RPMI7951 (cell line): ENCODE measurements around the gene STAT2. TPM values are rescaled to one million over a fixed set of nuclear protein-coding genes. Genes with fewer than 3 reads are reported as not detected.
"Not testable (repeated sequence)": the region's sequence is repeated elsewhere in the genome, so short reads cannot be mapped to it uniquely, and the experiment has no call there.

Experiments
- DNase-seq: peaks from one replicate; pipeline ENCODE4 v3.0.0-alpha.2; 2012; ENCODE audit warnings: low read depth
- total RNA-seq: library from RNA; depleted of rRNA; stranded (reverse); fragments of >200 nt; shearing (Covaris generic); gene quantifications from 2 replicates; pipeline ENCODE4 v1.2.3, GENCODE V29; 2014; rRNA removed

Gene STAT2
- total RNA-seq, result 56.0 and 65.0 TPM in 2 replicates

DNA sequence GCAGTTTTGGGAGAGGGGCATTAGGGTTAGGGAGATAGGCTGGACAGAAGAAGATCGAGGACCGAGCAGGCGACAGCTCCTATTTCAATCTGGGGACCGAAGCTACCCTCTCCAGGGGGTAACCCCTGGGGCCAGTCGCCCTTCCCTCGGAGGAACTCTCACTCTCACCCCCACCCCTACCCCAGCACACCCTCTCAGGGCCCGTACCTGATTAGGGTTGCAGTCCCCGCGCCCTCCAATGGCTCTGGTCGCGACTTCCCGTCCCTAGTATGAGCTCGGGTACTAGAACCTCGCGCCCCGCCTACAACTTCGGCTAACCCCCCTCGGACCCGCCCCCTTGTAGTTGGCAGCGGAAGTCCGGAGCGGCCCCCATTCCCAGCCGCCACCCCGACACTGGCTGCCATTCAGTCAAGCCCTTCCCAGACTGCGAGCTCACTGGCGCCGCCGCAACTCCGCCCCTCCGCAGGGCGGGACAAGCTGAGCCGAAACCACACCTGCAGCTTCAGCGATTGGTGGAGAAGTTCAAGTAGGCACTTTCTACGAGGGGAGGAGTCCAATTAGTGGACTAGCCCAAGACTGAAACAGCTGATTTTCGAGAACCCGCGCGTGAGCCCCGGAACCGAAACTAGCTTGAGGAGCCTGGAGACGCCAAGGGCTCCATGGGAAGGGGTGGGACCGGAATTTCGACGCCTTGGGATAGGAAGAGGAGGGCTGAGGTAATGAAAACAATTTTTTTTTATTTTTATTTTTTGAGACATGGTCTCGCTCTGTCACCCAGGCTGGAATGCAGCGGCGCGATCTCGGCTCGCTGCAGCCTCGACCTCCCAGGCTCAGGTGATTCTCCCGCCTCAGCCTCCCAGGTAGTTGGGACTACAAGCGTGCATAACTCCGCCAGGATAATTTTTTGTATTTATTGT, at the start of gene STAT2:
Gene STAT2 (minus strand): TSS at position 257 of the 917 bp plus-strand sequence. CDS start 3,536 bp downstream, outside the sequence.
- DNase-seq, result peak; percentile 99

DNA sequence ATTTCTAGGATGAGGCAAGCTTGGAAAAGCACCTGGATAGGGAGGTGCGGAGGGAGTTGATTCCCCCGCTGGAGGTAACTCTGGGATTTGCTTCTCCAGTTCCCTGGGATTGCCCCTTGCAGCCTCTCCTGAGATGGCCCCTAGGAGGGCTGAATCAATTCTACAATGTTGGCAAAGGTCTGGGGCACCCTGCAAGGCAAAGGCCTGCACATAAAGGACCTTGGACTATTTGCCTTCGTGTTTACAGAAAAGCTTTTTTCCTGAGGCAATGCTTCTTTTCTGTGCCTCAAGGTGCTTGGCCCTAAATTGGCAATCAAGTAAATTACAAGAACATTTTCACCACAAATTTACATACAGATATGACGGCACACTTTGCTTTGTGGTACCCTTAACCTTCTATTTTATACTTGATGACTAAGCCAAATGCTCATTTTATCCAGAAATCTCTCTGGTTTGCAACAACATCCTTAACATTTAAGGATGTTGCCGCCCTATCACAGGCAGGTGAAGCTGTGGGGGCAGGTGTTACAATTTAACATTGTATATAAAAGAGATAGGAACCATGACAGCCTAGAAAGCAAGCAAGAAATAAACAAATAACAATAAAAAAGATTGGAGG, 49.0 kb upstream of the STAT2 start:
- DNase-seq, result no peak

DNA sequence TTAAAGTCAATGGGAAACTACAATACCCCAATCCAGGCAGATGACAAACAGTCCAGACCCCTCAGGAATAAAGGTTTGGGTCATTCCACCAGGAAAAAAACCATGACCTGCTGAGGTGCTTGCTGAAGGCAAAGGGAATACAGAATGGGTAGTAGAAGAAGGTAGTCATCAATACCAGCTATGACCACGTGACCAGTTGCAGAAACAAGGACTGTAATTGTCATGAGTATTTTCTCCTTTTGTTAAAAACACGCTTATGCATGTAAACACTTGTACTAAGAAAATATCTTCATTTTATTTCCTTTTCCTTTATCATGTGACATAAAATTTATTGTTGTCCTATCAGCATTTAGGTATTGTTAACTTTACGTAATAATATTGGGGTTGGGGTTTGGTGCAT, 44.3 kb upstream of the STAT2 start:
- DNase-seq, result not testable (repeated sequence)

DNA sequence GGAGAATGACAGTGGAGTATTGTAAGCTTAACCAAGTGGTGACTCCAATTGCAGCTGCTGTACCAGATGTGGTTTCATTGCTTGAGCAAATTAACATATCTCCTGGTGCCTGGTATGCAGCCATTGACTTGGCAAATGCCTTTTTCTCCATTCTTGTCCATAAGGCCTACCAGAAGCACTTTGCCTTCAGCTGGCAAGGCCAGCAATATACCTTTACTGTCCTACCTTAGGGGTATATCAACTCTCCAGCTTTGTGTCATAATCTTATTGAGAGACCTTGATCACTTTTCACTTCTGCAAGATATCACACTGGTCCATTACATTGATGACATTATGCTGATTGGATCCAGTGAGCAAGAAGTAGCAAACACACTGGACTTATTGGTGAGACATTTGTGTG, 41.7 kb upstream of the STAT2 start:
- not testable (repeated sequence) for DNase-seq

DNA sequence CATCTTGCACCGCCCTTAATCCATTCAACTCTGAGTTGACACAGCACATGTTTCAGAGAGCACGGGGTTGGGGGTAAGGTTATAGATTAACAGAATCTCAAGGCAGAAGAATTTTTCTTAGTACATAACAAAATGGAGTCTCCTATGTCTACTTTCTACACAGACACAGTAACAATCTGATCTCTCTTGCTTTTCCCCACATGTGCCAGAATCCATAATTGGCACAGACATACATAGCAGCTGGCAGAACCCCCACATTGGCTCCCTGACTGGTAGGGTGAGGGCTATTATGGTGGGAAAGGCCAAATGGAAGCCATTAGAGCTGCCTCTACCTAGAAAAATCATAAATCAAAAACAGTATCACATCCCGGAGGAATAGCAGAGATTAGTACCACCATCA, 41.2 kb upstream of the STAT2 start:
- not testable (repeated sequence) for DNase-seq

DNA sequence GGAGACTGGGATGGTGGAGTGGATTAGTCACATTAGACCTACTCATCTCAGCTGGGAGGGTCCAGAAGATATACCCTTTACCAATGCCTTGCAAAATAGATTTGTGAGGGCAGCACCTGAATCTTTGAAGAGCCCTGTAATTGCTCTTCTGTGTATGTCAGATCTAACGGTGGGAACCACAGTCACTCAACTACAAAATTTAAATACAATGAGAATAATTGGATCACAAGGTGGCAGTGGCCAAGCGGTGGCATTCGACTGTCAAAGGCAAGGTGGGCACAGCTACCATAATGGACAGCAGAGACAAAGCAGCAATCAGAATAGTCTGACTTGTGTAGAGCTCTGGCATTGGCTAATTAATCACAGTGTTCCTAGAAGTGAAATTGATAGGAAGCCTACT, 39.6 kb upstream of the STAT2 start:
- DNase-seq, result not testable (repeated sequence)

DNA sequence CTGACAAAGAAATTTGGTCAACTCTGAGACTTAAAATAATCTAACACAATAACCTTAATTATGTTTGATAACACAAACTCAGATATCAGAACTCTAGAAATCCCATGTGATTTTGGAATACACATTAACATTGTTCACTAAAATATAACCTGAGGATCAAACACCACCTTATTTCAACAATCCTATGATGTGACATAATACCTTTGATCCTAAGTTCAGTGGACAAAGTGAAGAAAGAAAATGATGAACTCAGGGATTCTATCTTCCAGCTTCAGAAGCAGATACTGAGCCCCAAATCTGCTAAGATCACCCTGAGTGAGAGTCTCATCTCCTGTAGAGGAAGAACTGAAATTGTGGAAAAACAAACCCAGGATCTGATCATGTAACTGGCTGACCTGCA, 38.4 kb upstream of the STAT2 start:
- no peak for DNase-seq

DNA sequence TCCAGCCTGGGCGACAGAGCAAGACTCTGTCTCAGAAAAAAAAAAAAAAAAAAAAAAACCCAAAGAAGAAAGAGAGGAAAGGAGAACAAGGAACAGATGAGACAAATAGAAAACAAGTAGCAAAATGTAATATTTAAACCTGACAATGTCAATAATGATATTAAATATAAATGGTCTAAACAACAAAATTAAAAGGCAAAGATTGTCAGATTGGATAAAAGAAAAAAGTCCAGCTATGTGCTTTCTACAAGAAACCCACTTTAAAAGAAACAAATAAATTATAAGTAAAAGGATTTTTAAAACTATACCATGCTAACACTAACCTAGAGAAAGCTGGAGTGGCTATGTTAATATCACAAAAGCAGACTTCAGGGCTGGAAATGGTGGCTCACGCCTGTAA, 32.4 kb upstream of the STAT2 start:
- DNase-seq, result no peak

DNA sequence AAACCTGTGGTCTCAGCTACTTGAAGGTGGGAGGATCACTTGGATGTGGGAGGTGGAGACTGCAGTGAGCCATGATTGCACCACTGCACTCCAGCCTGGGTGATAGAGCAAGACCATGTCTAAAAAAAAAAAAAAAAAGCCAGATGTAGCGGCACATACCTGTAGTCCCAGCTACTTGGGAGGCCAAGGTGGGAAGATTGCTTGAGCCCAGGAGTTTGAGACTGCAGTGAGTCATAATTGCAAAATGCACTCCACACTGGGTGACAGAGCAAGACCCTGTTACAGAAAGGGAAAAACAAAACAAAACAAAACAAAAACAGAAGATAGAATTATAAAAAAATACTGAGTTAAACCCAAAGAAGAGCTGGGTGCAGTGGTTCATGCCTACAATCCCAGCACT, 31.8 kb upstream of the STAT2 start:
- no peak for DNase-seq

DNA sequence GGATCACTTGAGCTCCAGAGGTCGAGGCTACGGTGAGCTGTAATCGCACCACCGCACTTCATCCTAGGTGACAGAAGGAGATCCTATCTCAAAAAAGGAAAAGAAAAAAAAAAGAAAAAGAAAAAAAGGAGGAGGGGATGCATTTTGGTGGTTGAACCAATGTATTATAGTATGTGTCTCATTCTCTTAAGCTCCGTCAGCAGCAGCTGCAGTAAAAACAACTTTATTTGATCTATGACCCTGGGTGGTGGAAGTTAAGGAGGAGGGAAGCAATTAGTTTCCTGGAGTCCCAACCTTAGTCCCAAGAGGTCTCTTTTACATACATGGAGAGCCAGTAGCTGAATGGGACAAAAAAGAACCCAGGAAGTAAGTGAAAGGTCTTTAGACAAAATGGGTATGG, 29.5 kb upstream of the STAT2 start:
- DNase-seq, result no peak

DNA sequence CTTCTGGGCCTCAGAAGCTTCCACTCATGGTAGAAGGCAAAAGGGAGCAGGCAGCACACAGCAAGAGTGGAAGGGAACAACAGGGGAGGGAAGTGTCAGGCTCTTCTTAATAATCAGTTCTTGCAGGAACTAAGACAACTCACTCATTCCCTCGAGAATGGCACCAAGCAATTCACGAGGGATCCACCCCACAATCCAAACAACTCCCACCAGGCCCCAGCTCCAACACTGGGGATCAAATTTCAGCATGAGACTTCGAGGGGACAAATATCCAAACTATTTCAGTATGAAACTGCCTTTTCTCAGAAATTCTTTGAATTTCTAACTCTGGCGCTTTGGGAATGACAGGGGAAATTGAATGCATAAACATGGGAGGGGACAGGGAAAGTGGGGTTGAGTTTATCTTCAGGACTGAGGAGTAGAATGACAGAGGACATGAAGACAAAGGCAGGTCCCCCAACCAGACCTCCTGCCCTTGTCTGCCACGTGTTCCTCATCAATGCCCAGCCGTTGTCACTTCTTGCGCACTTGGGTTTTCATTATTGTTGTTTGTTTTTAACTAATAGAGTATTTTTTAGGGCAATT, 27.3 kb upstream of the STAT2 start:
- DNase-seq, result no peak

DNA sequence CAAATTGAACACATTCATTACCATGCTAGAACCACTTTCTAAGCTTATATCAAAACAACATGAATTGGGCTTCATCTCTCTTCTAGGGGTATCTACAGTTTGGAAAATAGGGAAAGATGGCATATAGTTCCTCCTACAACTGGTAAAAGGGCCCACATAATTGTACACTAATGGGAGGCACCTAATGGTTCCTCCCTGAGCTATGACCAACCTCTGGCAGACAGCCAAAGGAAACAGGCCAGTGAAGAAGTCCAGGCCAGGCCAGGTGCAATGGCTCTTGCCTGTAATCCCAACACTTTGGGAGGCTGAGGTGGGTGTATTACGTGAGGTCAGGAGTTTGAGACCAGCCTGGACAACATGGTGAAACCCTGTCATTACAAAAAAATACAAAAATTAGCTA, 26.0 kb upstream of the STAT2 start:
- no peak for DNase-seq

DNA sequence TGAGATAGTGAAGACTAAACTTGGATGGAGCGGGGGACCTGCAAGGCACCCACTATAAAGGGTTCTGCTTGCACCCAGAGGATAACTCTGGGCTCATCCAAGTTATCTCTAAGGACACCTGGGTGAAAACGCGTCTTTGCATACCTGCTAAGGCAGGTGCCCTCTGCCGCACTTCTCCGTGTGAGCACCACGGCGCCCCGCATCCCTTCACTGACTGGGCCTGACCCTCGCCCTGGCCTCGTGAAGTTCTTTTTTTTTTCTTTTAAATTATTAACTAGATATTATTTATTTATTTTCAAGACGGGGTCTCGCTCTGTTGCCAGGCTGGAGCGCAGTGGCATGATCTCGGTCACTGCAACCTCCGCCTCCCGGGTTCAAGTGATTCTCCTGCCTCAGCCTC, 22.7 kb upstream of the STAT2 start:
- DNase-seq, result no peak

DNA sequence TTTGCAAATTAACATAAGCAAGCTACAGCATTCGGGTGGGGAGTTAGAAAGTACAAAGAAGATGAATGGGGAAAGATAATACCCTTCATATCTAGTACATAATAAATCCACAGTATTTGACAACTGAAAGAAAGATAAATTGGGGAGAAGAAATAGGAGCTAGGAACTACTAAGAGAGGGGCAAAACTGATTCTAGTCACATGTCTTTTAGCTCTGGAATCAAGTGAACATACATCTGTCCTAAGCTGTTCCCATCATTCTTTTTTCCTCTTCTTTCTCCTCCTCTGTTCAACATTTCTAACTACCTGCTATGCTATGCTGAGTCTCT, 18.0 kb upstream of the STAT2 start:
- no peak for DNase-seq

DNA sequence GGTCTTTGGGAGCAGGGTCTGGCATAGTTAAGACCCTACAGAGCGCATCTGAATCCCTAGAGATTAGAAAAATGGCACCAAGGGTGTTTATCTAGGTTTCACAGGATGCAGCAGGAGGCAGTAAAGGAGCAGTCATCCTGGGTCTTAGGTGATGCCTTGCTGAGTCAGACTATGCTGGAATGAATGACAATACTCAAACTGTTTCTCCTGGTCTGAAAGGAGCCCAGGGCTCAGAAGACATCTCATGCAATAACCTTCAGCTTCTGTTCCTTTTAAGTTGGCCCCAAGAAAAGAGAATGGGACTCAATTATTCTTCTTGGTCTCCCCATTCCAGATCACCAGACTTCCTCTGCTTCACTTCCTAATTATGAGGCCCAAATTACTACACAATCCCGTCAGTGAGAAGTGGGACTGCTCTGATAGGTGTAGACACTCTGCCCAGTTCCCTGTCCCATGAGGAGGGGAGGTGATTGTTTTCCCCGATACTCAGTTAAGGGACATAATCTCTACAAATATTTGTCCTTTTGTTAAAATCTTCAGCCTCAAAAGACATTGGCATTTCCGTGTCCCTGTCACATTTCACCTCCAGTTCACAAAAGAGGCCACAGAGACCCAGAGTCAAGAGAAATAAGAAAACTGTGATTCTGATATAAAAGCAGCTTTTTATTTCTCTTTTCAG, 17.5 kb upstream of the STAT2 start:
- peak; percentile 19 for DNase-seq

DNA sequence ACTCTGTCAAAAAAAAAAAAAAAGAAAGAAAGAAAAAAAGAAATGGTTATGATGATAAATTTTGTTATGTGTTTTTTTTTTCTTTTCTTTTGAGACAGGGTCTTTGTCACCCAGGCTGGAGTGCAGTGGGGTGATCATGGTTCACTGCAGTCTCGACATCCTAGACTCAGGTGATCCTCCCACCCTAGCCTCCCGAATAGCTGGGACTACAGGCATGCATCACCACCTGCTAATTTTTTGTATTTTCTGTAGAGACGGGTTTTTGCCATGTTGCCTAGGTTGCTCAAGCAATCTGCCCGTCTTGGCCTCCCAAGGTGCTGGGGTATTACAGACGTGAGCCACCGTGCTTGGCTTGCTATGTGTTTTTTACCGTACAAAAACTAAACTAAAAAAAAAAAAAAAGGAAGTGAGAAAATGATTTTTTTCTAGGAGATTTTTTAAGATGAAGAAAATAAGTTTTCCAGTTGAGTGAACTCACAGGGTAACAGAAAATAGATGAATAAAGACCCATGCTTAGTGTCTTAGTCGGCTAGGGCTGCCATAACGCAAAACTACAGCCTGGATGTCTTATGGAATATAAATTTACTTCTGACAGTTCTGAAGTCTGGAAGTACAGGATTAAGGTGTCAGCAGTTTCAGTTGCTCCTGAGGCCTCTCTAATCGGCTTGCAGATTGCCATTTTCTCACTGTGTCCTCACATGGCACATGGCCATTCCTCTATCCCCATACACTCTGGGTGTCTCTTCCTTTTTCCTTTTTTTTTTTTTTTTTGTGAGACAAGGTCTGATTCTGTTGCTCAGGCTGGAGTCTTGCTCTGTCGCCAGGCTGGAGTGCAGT, 15.9 kb upstream of the STAT2 start:
- DNase-seq, result no peak

DNA sequence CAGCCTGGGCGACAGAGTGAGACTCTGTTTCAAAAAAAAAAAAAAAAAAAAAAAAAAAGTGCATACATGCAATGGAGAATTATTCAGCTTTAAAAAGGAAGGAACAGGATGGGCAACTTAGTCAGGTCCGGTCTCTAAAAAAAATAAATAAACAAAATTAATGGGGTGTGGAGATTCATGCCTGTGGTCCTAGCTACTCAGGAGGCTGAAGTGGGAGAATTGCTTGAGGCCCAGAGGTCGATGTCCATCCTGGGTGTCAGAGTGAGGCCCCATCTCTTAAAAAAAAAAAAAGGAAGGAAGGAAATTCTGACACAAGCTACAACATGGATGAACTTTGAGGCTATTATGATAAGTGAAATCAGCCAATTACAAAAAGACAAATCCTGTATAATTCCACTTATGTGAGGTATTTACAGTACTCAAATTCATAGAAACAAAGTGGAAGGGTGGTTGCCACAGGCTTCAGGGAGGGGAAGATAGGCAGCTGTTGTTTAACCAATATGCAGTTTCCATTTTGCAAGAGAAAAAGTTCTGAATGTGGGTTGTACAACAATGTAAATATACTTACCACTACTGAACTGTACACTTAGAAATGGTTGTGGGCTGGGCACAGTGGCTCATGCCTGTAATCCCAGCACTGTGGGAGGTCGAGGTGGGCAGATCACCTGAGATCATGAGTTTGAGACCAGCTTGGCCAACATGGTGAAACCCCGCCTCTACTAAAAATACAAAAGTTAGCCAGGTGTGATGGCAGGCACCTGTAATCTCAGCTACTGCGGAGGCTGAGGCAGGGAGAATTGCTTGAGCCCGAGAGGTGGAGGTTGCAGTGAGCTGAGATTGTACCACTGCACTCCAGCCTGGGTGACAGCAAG, 15.1 kb upstream of the STAT2 start:
- DNase-seq, result no peak

DNA sequence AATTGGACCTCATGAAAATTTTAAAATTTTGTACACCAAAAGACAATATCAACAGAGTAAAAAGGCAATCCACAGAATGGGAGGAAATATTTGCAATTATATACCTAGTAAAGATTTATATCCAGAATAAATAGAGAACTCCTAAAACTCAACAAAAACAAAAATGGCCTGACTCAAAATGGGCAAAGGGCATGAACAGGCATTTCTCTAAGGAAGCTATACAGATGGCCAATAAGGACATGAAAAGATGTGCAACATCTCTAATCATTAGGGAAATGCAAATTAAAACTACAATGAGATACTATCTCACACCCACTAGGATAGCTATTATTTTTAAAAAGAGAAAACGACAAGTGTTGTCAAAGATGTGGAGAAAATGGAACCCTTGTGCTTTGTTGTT, 13.6 kb upstream of the STAT2 start:
- DNase-seq, result no peak

DNA sequence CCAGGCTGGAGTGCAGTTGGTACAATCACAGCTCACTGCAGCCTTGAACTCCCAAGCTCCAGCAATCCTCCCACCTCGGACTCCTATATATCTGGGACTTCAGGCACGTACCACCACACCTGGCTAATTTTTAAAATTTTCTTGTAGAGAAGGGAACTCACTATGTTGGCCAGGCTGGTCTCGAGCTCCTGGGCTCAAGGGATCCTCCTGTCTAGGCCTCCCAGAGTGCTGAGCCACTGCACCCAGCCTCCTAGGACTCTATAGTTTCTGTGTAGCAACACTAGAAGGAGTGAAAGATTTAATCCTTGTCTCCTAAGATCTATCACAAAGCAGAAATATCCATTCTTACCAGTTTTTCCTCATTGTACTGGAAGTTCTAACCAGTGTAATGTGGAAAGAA, 7.0 kb upstream of the STAT2 start:
- no peak for DNase-seq
